ENCODE measurements around the gene DUSP1. TPM values are rescaled to one million over a fixed set of nuclear protein-coding genes. Genes with fewer than 3 reads are reported as not detected.
"Not testable (repeated sequence)": the region's sequence is repeated elsewhere in the genome, so short reads cannot be mapped to it uniquely, and the experiment has no call there.

The DUSP1 gene
- total and polyA plus RNA-seq, 2 experiments from 2014 or later = 32.2 to 49.4 TPM

GRCh38 chr5:172816925-172817562 lies 46.0 kb upstream of the DUSP1 start:
- Histone ChIP-seq H3K4me3 (no peak overlapping the region), H3K4me1 (ENCODE audit: low read depth) (no peaks in the 10 kb centered on the region), H3K9me3 (ENCODE audit: low read depth) (no peaks in the 10 kb centered on the region), H3K36me3 (no peaks in the 10 kb centered on the region), H3K27me3 (no peaks in the 10 kb centered on the region), H3K27ac (no peak overlapping the region)
- DNase-seq (ENCODE audit: low read depth in 1 of 2, low spot score in 1 of 2) = peak in 1 of 2 donors; percentile 52
- TF ChIP-seq CTCF (IDR thresholded peaks at IDR 0.05; ENCODE audit: low read depth, low read length) = no peak

- Histone ChIP-seq H3K36me3 (no peaks in the 10 kb centered on the region), H3K4me3 (no peak overlapping the region), H3K4me1 (ENCODE audit: low read depth) (no peaks in the 10 kb centered on the region), H3K27me3 (no peaks in the 10 kb centered on the region), H3K9me3 (ENCODE audit: low read depth) (no peaks in the 10 kb centered on the region), H3K27ac (no peak overlapping the region)
- no peak for DNase-seq (ENCODE audit: low read depth in 1 of 2, low spot score in 1 of 2)
- no peak for TF ChIP-seq CTCF (IDR thresholded peaks at IDR 0.05; ENCODE audit: low read depth, low read length)
Observed at GRCh38 chr5:172815631-172816030, 44.6 kb upstream of the DUSP1 start.

- H3K9me3 ChIP-seq (ENCODE audit: low read depth); H3K27ac ChIP-seq; DNase-seq (ENCODE audit: low read depth in 1 of 2, low spot score in 1 of 2); H3K4me3 ChIP-seq; H3K4me1 ChIP-seq (ENCODE audit: low read depth); H3K27me3 ChIP-seq; H3K36me3 ChIP-seq: not testable (repeated sequence)
Observed at GRCh38 chr5:172810996-172811395, 40.0 kb upstream of the DUSP1 start.

GRCh38 chr5:172809774-172810173 lies 38.8 kb upstream of the DUSP1 start:
- H3K9me3 ChIP-seq (ENCODE audit: low read depth) = no peaks in the 10 kb centered on the region
- no peak overlapping the region for H3K4me3 ChIP-seq
- TF ChIP-seq CTCF (IDR thresholded peaks at IDR 0.05; ENCODE audit: low read depth, low read length) = no peak

GRCh38 chr5:172807766-172808311 lies 36.8 kb upstream of the DUSP1 start:
- Histone ChIP-seq H3K27me3 (no peaks in the 10 kb centered on the region), H3K36me3 (no peaks in the 10 kb centered on the region), H3K27ac (no peak overlapping the region), H3K4me1 (ENCODE audit: low read depth) (no peaks in the 10 kb centered on the region), H3K4me3 (no peak overlapping the region), H3K9me3 (ENCODE audit: low read depth) (no peaks in the 10 kb centered on the region)
- TF ChIP-seq CTCF (IDR thresholded peaks at IDR 0.05; ENCODE audit: low read depth, low read length) = no peak
- DNase-seq (ENCODE audit: low read depth in 1 of 2, low spot score in 1 of 2) = no peak

More at GRCh38 chr5:172809774-172810173, 38.8 kb upstream of the DUSP1 start:
- DNase-seq (ENCODE audit: low read depth in 1 of 2, low spot score in 1 of 2) = no peak
- H3K4me1 ChIP-seq (ENCODE audit: low read depth) = no peaks in the 10 kb centered on the region
- no peaks in the 10 kb centered on the region for H3K27me3 ChIP-seq
- no peak overlapping the region for H3K27ac ChIP-seq
- no peaks in the 10 kb centered on the region for H3K36me3 ChIP-seq

- Histone ChIP-seq H3K27me3 (no peaks in the 10 kb centered on the region), H3K4me3 (no peak overlapping the region), H3K9me3 (ENCODE audit: low read depth) (no peaks in the 10 kb centered on the region), H3K36me3 (no peaks in the 10 kb centered on the region), H3K27ac (peak overlapping the region; percentile 27), H3K4me1 (ENCODE audit: low read depth) (no peaks in the 10 kb centered on the region)
- peak; percentile 53 to 95 for DNase-seq (ENCODE audit: low read depth in 1 of 2, low spot score in 1 of 2)
- TF ChIP-seq CTCF (IDR thresholded peaks at IDR 0.05; ENCODE audit: low read depth, low read length) = no peak
Observed at GRCh38 chr5:172806897-172807672, 36.1 kb upstream of the DUSP1 start.

Data from cardiac muscle cell (in vitro differentiated cells and primary cell).